Urothelium cell line (cell line): ENCODE data around the gene WASHC3.
"Not testable (repeated sequence)": the region's sequence is repeated elsewhere in the genome, so short reads cannot be mapped to it uniquely, and the experiment has no call there.

Experiments
- DNase-seq: peaks from one replicate; pipeline ENCODE4 v3.0.0; 2011; ENCODE audit warnings: low spot score, mixed read lengths
- FAIRE-seq: peaks from 2 replicates; lab custom pipeline; 2011; peaks lifted over from hg19 to GRCh38; lab: Jason Lieb, UNC

WASHC3 gene

GRCh38 chr12:102061560-102062418 is at the start of gene WASHC3:
Gene WASHC3, minus strand, starts transcription at chr12:102061991. Its CDS starts 29 bp downstream, at chr12:102061962.
- DNase-seq (peak; percentile 86), FAIRE-seq (no peak)

DNA sequence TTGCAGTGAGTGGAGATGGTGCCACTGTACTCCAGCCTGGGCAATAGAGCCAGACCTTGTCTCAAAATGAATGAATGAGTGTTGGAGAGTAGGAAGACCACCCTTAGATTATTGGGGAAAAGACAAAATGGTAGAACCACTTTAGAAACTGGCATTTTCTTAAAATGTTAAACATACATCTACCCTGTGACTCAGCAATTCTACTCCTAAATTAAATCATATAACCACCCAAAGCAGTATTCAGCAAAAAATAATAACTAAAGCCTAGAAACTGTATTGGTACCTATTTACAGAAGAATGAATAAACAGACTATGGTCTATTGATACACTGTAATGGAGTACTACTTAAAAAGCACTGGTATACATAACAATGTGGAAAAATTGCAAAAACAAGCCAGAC is 49.0 kb upstream of the WASHC3 start:
- FAIRE-seq = no peak
- no peak for DNase-seq

DNA sequence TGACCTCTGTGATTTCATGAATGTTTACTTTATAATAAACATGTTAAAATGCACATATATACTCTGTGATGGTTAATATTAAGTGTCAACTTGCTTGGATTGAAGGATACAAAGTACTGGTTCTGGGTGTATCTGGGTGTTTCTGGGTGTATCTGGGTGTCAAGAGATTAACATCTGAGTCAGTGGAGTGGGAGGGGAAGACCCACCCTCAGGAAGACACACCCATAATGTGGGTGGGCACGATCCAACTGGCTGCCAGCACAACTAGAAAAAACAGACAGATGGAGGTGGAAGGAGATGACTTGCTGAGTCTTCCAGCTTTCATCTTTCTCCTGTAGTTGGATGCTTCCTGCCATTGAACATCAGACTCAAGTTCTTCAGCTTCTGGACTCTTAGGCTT is 46.2 kb upstream of the WASHC3 start:
- FAIRE-seq = no peak
- no peak for DNase-seq

DNA sequence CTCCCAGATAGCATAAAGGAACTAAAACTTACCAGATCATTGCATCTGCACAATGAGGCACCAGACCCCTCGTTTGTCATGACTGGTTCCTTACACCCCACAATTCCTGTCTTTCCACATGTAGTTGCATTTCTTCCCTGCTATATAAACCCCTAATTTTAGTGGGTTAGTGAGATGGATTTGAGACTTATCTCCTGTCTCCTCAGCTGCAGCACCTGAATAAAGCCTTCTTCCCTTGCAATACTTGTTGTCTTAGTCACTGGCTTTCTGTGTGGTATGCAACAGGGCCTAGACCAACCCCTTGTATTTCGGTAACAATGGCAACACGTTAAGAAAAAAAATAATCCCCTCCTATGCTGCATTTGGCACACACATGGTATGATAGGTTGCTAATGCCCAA is 45.1 kb upstream of the WASHC3 start:
- no peak for FAIRE-seq
- DNase-seq = no peak

- no peak for FAIRE-seq
- no peak for DNase-seq
Measured at GRCh38 chr12:102096855-102097254, 35.1 kb upstream of the WASHC3 start.

GRCh38 chr12:102095677-102096263 is 34.0 kb upstream of the WASHC3 start:
- no peak for FAIRE-seq
- DNase-seq = peak; percentile 3

GRCh38 chr12:102093319-102093718 is 31.5 kb upstream of the WASHC3 start:
- no peak for FAIRE-seq
- no peak for DNase-seq

- not testable (repeated sequence) for DNase-seq, FAIRE-seq
Measured at GRCh38 chr12:102089228-102089835, 27.5 kb upstream of the WASHC3 start.

- no peak for DNase-seq
- FAIRE-seq = no peak
Measured at GRCh38 chr12:102080842-102081241, 19.1 kb upstream of the WASHC3 start.

GRCh38 chr12:102072092-102072491 is 10.3 kb upstream of the WASHC3 start:
- DNase-seq, FAIRE-seq: not testable (repeated sequence)

- no peak for DNase-seq
- no peak for FAIRE-seq
Measured at GRCh38 chr12:102069707-102070106, 7.9 kb upstream of the WASHC3 start.

DNA sequence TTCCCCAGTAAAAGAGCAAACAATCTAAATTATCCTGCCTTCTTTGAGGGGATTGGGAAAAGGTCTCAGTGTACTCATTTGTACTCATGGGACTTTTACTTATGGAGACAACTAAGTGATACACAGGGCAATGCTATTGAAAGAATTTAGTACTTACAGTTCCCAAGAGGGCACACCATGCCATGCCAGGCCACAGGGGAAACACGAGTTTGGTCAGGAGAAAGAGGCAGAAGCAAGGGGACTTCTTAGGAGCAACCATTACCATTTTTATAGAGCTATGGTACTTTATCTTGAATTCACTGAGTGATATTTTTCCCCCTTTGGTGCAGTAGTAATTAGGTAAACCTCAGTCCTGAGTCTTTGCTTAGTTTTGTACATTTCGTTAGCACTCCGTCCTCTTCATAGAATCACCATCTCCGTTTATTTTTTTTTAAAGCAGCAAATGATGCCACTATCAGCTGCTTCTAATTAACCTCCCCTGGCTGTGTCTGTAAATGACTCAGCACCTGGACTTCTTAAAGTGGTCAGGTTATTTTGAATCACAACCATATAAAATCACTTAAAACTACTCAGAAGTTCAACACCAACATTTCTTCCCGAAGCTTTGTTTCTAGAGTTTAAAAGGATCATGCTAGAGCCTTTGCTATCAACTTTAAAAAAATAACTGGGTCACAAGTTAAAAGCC is 5.9 kb upstream of the WASHC3 start:
- FAIRE-seq (no peak), DNase-seq (no peak)

DNA sequence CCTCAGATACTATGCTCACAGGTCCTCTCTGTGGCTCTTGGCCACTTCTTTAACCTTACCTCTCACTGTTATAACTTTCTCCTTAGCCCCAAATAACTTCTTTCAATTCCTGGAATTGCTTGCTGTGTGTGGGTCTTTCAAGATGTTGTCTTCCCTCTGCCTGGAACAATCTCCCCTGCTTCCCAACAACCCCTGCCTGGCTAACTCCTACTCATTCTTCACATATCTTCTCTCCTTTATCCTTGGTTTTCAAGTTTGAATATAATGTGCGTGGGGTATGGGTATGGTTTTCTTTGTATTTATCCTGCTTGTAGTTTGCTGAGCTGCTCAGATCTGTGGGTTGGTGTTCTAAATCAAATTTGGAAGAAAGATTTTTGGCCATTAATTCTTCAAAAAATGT is 2.7 kb upstream of the WASHC3 start:
- DNase-seq = no peak
- no peak for FAIRE-seq

DNA sequence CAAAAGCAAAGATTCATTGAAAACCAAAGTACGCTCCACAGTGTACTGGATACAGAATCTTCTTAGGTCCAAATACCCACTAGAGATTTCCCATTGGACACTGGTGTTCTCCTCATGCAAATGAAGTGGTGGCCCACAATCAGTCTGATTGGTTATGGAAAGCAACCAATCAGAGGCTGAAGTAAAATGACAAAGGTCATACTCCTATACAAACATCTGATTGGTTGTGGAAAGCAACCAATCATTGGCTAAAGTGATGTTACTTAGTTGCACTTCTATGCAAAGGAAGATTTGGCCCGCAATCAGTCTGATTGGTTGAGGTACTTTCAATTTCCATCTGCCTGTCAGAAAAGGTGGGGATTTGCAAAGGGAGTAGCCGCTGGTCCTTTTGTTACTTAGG is 1.3 kb upstream of the WASHC3 start:
- DNase-seq = no peak
- no peak for FAIRE-seq

DNA sequence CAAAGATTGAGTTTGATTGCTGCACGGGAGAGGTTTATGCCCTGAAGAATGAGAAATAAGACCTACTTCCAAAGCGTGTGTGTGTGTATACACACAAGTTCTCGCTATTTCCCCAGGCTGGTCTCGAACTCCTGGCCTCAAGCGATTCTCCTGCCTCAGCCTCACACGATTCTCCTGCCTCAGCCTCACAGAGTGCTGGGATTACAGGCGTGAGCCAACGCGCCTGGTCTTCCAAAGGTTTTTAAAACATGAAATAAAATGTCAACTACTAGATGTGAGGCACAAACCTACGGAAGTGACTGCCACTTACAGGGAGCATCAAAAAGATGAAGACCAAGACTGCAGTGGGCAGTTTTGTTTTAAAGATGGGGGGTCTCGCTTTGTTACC is 622 bp upstream of the WASHC3 start:
- FAIRE-seq = no peak

DNA sequence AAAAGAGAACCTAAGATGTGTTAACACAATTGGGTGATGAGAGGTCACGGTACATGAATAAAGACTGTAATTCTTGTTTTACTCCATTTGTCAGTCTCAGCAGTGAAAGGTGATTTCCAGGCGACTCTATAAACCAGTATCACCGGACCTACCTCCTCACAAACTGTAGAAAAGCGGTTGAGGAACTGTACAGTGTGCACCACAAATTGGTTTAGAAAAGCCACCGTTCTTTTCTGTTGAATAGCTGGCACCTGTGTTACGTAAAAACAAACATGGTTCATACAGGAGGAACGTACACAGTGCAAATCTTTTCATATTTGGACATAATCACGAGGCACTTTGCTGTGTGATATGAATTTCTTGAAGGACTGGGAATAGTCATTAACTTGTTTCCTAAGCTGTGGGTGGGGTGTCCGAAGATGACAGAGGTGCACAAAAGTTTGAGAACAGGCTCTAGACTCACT is 663 bp downstream of the WASHC3 start:
- FAIRE-seq (no peak), DNase-seq (no peak)

More for the DNA sequence above, 622 bp upstream of the WASHC3 start:
- no peak for DNase-seq

- FAIRE-seq (no peak), DNase-seq (no peak)
Measured at GRCh38 chr12:102059343-102059742, 2.4 kb downstream of the WASHC3 start.

DNA sequence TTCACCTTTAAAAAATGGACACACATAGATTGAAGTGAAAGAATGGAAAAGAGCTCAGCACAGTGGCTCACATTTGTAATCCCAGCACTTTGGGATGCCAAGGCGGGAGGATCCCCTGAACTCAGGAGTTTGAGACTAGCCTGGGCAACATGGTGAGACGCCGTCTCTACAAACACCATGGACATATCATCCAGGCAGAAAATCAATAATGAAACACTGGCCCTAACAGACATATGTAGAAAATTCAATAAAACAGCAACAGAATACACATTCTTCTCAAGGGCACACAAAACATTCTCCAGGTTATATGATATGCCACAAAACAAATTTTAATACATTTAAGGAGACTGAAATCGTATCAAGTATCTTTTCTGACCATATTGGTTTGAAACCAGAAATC is 7.4 kb downstream of the WASHC3 start:
- DNase-seq (no peak), FAIRE-seq (no peak)

- FAIRE-seq (no peak), DNase-seq (no peak)
Measured at GRCh38 chr12:102053062-102053349, 8.8 kb downstream of the WASHC3 start.

GRCh38 chr12:102052192-102053061 is 9.4 kb downstream of the WASHC3 start:
- FAIRE-seq = no peak
- DNase-seq = no peak
